ENCODE measurements around the gene TLN1.

TLN1 gene

DNA sequence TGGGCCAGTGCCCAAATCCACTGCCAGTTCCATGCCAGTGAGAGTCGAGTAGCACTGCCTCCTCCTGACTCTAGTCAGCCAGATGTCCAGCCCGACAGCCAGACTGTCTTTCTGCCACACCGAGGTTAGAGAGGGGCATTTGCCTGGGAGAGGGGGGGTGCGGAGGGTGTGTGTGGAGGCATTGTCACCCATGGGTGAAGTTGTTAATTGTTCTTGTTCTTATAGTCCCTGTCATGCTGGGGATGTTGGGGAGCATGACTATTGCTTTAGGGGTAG, 18.2 kb upstream of the TLN1 start:
- TF ChIP-seq, protein P1, sequence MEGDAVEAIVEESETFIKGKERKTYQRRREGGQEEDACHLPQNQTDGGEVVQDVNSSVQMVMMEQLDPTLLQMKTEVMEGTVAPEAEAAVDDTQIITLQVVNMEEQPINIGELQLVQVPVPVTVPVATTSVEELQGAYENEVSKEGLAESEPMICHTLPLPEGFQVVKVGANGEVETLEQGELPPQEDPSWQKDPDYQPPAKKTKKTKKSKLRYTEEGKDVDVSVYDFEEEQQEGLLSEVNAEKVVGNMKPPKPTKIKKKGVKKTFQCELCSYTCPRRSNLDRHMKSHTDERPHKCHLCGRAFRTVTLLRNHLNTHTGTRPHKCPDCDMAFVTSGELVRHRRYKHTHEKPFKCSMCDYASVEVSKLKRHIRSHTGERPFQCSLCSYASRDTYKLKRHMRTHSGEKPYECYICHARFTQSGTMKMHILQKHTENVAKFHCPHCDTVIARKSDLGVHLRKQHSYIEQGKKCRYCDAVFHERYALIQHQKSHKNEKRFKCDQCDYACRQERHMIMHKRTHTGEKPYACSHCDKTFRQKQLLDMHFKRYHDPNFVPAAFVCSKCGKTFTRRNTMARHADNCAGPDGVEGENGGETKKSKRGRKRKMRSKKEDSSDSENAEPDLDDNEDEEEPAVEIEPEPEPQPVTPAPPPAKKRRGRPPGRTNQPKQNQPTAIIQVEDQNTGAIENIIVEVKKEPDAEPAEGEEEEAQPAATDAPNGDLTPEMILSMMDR (IDR thresholded peaks at IDR 0.05): no peak

DNA sequence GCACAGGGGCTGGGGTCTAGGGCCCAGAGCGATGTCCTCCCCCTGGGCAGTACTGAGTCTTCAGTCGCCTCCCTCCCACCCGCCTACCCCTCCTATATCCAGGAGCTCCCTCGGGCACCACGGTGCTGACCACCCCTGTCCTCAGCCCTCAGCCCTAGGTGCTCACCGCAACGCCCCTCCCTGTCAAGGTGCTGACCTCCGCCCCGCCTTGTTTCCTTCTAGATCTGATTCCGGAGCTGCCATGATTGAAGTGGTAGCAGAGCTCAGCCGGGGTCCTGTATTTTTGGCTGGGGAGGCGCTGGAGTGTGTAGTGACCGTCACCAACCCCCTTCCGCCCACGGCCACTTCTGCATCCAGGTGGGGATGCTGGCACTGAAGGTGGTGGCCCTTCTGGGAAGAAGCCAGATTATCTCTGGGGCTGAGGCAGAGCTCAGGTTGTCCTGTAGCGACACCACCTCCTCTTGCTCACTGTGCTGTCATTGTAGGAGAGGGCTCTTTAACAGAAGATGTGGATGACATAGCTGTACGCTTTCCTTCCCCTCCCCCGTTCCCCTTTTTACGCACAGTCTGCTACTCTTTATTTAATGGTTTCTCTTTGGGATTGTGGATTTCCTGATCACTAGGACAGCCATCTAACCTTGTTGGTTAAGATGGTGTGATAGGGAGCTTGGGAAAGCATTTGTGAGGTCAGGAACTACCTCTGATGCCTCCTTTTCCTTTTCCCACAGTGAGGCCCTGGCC, 17.7 kb upstream of the TLN1 start:
- TF ChIP-seq, protein P1 (IDR thresholded peaks at IDR 0.05): no peak

DNA sequence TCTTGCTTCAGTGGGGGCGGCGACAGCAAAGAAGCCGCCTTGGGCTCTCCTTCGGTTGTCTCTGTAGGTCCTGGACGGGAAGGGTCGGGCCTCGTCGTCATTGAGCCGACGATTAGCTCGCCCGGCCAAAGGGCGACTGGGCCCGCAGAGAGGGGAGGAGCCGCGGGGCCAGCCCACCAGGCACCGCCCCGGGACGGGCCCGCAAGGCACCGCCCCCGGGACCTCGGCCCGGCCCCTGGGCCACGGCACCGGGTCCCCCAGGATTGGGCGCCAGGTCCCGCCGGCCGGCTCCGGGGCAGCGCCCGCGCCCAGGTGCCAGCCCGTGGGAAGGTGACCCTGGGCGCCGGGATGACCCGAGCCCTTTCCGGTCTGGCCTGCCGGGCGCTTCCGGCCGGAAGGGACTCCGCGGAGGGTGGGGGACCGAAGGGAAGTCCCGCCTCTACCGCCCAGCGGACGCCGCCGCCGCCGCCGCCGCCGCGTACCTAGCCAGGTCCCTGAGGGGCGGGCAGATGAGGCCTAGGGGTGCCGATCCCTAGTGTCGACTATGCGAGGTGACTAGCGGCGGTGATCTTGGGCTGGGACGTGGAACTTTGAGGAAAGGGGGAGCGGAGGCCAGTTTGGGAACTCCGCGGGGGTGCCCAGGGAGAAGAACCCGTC, 17.0 kb upstream of the TLN1 start, which contains the start of the genes GBA2 and RGP1:
Gene GBA2, minus strand, starts transcription at position 371 of the 657 bp plus-strand sequence. CDS start 524 bp downstream, outside the sequence.
Gene RGP1, plus strand, starts transcription at position 430 of the 657 bp plus-strand sequence. CDS start 469 bp downstream, outside the sequence.
- TF ChIP-seq, protein P1 (IDR thresholded peaks at IDR 0.05): no peak

DNA sequence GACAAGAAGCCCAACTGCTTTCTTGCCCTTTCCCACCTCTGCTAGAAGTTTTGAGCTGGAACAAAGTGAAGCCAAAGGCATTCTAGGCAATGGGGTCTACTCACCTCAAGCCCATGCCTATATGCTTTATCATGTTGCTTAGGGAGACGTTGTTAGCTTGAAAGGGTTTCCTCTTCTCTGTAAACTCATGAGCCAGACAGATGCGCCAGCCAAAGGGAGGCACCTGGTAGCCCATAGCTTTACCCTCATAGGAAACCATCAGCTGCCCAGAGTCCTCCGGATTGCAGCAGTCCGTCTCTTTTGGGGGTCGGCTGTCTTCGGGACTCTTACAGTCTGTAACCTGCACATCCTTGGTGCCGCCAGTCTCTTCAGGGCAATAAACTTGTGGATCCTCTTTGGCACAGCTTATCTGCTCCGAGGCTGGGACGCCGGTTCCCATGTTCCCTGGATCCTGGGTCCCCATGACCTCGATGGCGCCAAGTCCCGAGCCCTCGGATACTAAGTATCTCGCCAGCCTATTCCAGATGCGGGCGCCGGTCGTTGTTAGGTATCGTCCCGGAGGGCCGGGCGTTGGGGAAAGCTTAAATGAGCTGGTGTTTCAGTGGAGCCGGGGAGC, 16.4 kb upstream of the TLN1 start:
- TF ChIP-seq, protein P1 (IDR thresholded peaks at IDR 0.05): no peak

DNA sequence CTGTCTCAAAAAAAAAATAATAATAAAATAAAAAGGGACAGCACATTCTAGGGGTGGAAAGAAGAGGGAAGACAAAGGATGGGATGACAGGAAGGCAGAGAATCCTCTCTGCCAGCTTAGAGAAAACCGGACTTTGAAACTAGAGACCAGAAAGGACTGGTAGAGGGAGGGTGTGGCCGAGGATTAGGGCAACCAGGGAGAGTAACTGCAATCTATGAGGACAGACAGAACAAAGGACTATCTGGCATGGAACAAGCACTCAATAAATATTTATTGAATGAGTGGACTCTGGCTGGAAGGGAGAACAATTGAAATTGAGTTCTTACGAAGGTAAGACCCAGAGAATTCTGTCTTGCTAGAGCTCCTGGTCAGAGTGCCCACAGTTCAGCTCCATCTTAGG, 14.6 kb upstream of the TLN1 start:
- TF ChIP-seq, protein P1 (IDR thresholded peaks at IDR 0.05): no peak

DNA sequence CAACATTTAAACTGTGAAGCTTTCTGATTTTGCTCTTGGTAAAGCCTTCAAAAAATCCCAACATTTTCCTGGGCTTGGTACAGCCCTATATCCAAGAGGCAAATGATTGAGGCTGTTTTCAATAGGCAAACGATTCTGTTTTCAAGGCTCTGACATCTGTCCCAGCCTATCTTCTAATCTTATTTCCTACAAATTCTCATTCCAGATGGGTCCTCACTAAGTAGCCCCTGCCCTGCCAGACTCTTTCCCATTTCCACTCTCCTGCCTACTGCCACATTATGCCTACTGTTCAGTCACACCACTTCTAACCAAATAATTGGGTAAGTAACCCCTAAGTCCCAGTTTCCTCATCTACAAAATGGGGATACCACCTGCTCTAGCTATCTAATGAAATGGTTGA, 13.6 kb upstream of the TLN1 start:
- TF ChIP-seq, protein P1 (IDR thresholded peaks at IDR 0.05): no peak

DNA sequence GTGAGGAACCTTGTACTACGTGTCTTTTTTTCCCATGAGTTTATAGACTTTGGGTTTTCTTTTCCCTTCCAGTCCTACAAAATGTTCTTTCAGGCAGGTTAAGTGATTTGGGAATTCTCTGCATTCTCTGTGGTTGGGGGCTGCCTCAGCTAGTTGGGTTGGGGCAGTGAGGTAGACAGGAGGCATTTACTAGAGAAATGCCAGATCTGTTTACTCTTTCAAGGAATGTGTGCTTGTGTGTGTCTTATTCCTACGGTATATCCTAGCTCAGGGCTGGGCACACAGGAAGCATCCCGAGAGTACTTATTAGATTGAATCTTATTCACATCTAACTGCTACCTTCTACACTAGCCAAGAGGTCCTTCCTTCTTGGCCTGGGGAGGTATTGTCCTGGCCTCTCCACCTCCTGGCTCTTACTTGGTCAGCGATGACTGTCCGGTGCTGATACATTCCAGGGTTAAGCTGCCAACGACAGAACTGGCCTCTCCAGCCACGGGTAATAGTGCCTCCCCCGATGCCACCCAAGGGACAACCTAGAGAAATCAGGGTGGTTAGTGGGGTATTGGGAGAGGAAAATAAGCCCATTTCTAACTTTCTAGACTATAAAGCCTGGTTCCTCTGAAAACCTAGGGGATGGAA, 12.0 kb upstream of the TLN1 start:
- TF ChIP-seq, protein P1 (IDR thresholded peaks at IDR 0.05): no peak

All from LNCAP (cell line).